ENCODE measurements around the gene ROR1. TPM values are rescaled to one million over a fixed set of nuclear protein-coding genes. Genes with fewer than 3 reads are reported as not detected.

Gene ROR1
- total and polyA plus RNA-seq, 5 donors from 2014 or later = not detected

GRCh38 chr1:64187646-64188045, 413.8 kb downstream of the ROR1 start:
- no peaks in the 10 kb centered on the region for H3K36me3 Mint-ChIP-seq
- Histone ChIP-seq H3K4me3 (ENCODE audit: low read depth, low read length) (no peak overlapping the region), H3K27ac (ENCODE audit: insufficient read depth, low read length, poor library complexity, severe bottlenecking) (no peak overlapping the region), H3K4me1 (ENCODE audit: control insufficient read depth, insufficient read depth, low read length, poor library complexity, severe bottlenecking) (no peaks in the 10 kb centered on the region), H3K9me3 (ENCODE audit: control insufficient read depth in 2 of 2, low read length in 2 of 2) (no peaks in the 10 kb centered on the region), H3K36me3 (ENCODE audit: control insufficient read depth, insufficient read depth, low read length) (no peaks in the 10 kb centered on the region), H3K27me3 (ENCODE audit: control insufficient read depth, insufficient read depth, low read length) (no peaks in the 10 kb centered on the region)
- peaks cover 0 to 8% (median 0%) of the 10 kb centered on the region in 4 donors for H3K4me1 Mint-ChIP-seq
- no peak for DNase-seq
- peaks cover 8% of the 10 kb centered on the region for H3K27me3 Mint-ChIP-seq
- no peak for ATAC-seq (ENCODE audit: low read depth in 2 of 2)
- no peak overlapping the region for H3K27ac Mint-ChIP-seq
- H3K9me3 Mint-ChIP-seq = no peaks in the 10 kb centered on the region
- no peak overlapping the region for H3K4me3 Mint-ChIP-seq

- H3K4me1 Mint-ChIP-seq = no peaks in the 10 kb centered on the region
- H3K9me3 Mint-ChIP-seq = no peaks in the 10 kb centered on the region
- no peaks in the 10 kb centered on the region for H3K9me3 ChIP-seq (ENCODE audit: control insufficient read depth in 2 of 2, low read length in 2 of 2)
- DNase-seq (no peak), ATAC-seq (ENCODE audit: low read depth in 2 of 2) (no peak)
- H3K27me3 Mint-ChIP-seq = no peaks in the 10 kb centered on the region
- no peaks in the 10 kb centered on the region for H3K36me3 Mint-ChIP-seq
- no peak overlapping the region for H3K27ac Mint-ChIP-seq
- no peaks in the 10 kb centered on the region for H3K27me3 ChIP-seq (ENCODE audit: control insufficient read depth, insufficient read depth, low read length)
- no peak overlapping the region for H3K4me3 ChIP-seq (ENCODE audit: low read depth, low read length)
- no peaks in the 10 kb centered on the region for H3K4me1 ChIP-seq (ENCODE audit: control insufficient read depth, insufficient read depth, low read length, poor library complexity, severe bottlenecking)
- no peak overlapping the region for H3K4me3 Mint-ChIP-seq
- no peak overlapping the region for H3K27ac ChIP-seq (ENCODE audit: insufficient read depth, low read length, poor library complexity, severe bottlenecking)
- no peaks in the 10 kb centered on the region for H3K36me3 ChIP-seq (ENCODE audit: control insufficient read depth, insufficient read depth, low read length)
These were observed 418.5 kb downstream of the ROR1 start for GRCh38 chr1:64192290-64192689.

DNA sequence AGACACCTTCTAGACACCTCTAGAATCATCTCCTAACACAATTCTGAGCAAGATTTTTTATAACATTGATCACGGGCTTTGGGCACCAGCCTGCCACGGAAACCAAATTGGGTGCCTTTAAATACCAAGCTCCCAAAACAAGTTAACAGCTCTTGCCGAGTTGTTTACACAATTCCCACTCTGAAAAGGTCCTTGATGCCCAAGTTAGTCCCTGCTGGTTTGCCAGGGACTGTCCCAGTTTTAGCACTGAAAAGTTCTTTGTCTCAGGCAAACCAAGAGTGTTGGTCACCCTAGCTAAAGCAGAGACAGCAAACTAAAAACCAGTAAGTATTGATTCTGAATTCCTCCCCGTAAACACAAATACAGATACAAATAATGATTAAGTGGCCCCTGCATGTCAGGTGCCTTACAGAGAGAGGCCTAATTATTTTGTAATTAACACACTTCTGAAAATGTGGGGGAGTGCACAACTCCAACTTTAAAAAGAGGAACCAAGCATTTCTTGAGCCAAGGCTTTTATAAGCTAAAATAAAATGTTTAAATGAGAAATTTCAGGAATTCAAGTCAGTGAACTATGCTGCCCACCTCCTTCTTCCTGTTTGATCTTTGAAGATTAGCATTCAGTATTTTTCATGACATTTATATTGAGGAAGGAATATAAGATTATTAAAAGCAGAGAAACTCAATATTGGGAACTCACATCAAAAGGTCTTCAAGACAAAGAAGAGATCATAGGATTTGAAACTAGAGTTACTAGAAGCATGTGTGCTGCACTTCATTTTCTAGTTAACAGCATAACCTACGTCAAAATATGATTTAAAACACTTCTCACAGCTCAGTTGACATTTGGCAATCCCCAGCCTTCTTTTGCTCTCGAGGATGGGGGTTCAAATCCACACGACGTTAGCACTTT, 420.6 kb downstream of the ROR1 start:
- no peak overlapping the region for H3K4me3 Mint-ChIP-seq
- no peak overlapping the region for H3K4me3 ChIP-seq (ENCODE audit: low read depth, low read length)
- no peak overlapping the region for H3K27ac ChIP-seq (ENCODE audit: insufficient read depth, low read length, poor library complexity, severe bottlenecking)
- no peaks in the 10 kb centered on the region for H3K27me3 ChIP-seq (ENCODE audit: control insufficient read depth, insufficient read depth, low read length)
- no peaks in the 10 kb centered on the region for H3K27me3 Mint-ChIP-seq
- H3K9me3 ChIP-seq (ENCODE audit: control insufficient read depth in 2 of 2, low read length in 2 of 2) = no peaks in the 10 kb centered on the region
- H3K4me1 Mint-ChIP-seq = no peaks in the 10 kb centered on the region
- H3K36me3 Mint-ChIP-seq = no peaks in the 10 kb centered on the region
- no peak for ATAC-seq (ENCODE audit: low read depth in 2 of 2)
- no peak overlapping the region for H3K27ac Mint-ChIP-seq
- no peak for DNase-seq
- H3K9me3 Mint-ChIP-seq = no peaks in the 10 kb centered on the region
- H3K36me3 ChIP-seq (ENCODE audit: control insufficient read depth, insufficient read depth, low read length) = no peaks in the 10 kb centered on the region
- H3K4me1 ChIP-seq (ENCODE audit: control insufficient read depth, insufficient read depth, low read length, poor library complexity, severe bottlenecking) = no peaks in the 10 kb centered on the region

DNA sequence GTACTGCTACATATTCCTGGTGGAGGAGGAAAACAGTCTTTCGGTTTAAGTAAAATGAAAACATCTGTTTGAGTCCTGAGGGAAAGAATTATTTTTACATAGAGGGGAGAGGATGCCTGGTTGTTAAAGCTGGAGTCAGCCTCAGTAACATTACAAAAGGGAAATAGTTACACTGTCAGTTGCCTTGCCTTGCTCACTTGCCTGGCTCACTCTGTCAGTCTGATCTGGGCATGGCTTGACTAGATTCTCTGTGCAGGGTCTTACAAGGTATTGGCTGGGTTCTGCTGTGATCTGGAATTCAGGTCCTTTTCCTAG, 421.2 kb downstream of the ROR1 start:
- H3K27me3 ChIP-seq (ENCODE audit: control insufficient read depth, insufficient read depth, low read length) = no peaks in the 10 kb centered on the region
- no peaks in the 10 kb centered on the region for H3K27me3 Mint-ChIP-seq
- H3K36me3 ChIP-seq (ENCODE audit: control insufficient read depth, insufficient read depth, low read length) = no peaks in the 10 kb centered on the region
- no peaks in the 10 kb centered on the region for H3K9me3 Mint-ChIP-seq
- no peaks in the 10 kb centered on the region for H3K4me1 ChIP-seq (ENCODE audit: control insufficient read depth, insufficient read depth, low read length, poor library complexity, severe bottlenecking)
- no peaks in the 10 kb centered on the region for H3K9me3 ChIP-seq (ENCODE audit: control insufficient read depth in 2 of 2, low read length in 2 of 2)
- H3K4me3 ChIP-seq (ENCODE audit: low read depth, low read length) = no peak overlapping the region
- H3K4me3 Mint-ChIP-seq = no peak overlapping the region
- H3K27ac Mint-ChIP-seq = no peak overlapping the region
- no peak overlapping the region for H3K27ac ChIP-seq (ENCODE audit: insufficient read depth, low read length, poor library complexity, severe bottlenecking)
- DNase-seq = no peak
- ATAC-seq (ENCODE audit: low read depth in 2 of 2) = no peak
- H3K4me1 Mint-ChIP-seq = no peaks in the 10 kb centered on the region
- H3K36me3 Mint-ChIP-seq = no peaks in the 10 kb centered on the region

GRCh38 chr1:64196074-64196870, 422.5 kb downstream of the ROR1 start:
- no peak for DNase-seq
- no peak overlapping the region for H3K27ac ChIP-seq (ENCODE audit: insufficient read depth, low read length, poor library complexity, severe bottlenecking)
- ATAC-seq (ENCODE audit: low read depth in 2 of 2) = no peak
- H3K4me1 Mint-ChIP-seq = no peaks in the 10 kb centered on the region
- H3K27ac Mint-ChIP-seq = no peak overlapping the region
- no peaks in the 10 kb centered on the region for H3K27me3 Mint-ChIP-seq
- no peaks in the 10 kb centered on the region for H3K4me1 ChIP-seq (ENCODE audit: control insufficient read depth, insufficient read depth, low read length, poor library complexity, severe bottlenecking)
- no peak overlapping the region for H3K4me3 Mint-ChIP-seq
- no peak overlapping the region for H3K4me3 ChIP-seq (ENCODE audit: low read depth, low read length)
- H3K36me3 ChIP-seq (ENCODE audit: control insufficient read depth, insufficient read depth, low read length) = no peaks in the 10 kb centered on the region
- H3K36me3 Mint-ChIP-seq = no peaks in the 10 kb centered on the region
- H3K9me3 ChIP-seq (ENCODE audit: control insufficient read depth in 2 of 2, low read length in 2 of 2) = no peaks in the 10 kb centered on the region
- H3K9me3 Mint-ChIP-seq = no peaks in the 10 kb centered on the region
- H3K27me3 ChIP-seq (ENCODE audit: control insufficient read depth, insufficient read depth, low read length) = no peaks in the 10 kb centered on the region

- H3K4me1 Mint-ChIP-seq = no peaks in the 10 kb centered on the region
- Histone ChIP-seq H3K27me3 (ENCODE audit: control insufficient read depth, insufficient read depth, low read length) (no peaks in the 10 kb centered on the region), H3K36me3 (ENCODE audit: control insufficient read depth, insufficient read depth, low read length) (no peaks in the 10 kb centered on the region), H3K27ac (ENCODE audit: insufficient read depth, low read length, poor library complexity, severe bottlenecking) (no peak overlapping the region), H3K4me3 (ENCODE audit: low read depth, low read length) (no peak overlapping the region), H3K9me3 (ENCODE audit: control insufficient read depth in 2 of 2, low read length in 2 of 2) (no peaks in the 10 kb centered on the region), H3K4me1 (ENCODE audit: control insufficient read depth, insufficient read depth, low read length, poor library complexity, severe bottlenecking) (no peaks in the 10 kb centered on the region)
- DNase-seq (no peak), ATAC-seq (ENCODE audit: low read depth in 2 of 2) (no peak)
- H3K9me3 Mint-ChIP-seq = no peaks in the 10 kb centered on the region
- no peaks in the 10 kb centered on the region for H3K36me3 Mint-ChIP-seq
- no peak overlapping the region for H3K4me3 Mint-ChIP-seq
- H3K27me3 Mint-ChIP-seq = no peaks in the 10 kb centered on the region
- no peak overlapping the region for H3K27ac Mint-ChIP-seq
These were observed 423.3 kb downstream of the ROR1 start for GRCh38 chr1:64197076-64197475.

- ATAC-seq (ENCODE audit: low read depth in 2 of 2) = no peak
- H3K9me3 Mint-ChIP-seq = peaks cover 0 to 1% (median 0%) of the 10 kb centered on the region in 7 donors
These were observed 425.3 kb downstream of the ROR1 start for GRCh38 chr1:64199154-64199553.

More at GRCh38 chr1:64199154-64199553, 425.3 kb downstream of the ROR1 start:
- no peak for DNase-seq
- Mint-ChIP-seq H3K4me3 (no peak overlapping the region), H3K27ac (no peak overlapping the region), H3K27me3 (no peaks in the 10 kb centered on the region), H3K4me1 (no peaks in the 10 kb centered on the region), H3K36me3 (no peaks in the 10 kb centered on the region)
- Histone ChIP-seq H3K36me3 (ENCODE audit: control insufficient read depth, insufficient read depth, low read length) (no peaks in the 10 kb centered on the region), H3K27ac (ENCODE audit: insufficient read depth, low read length, poor library complexity, severe bottlenecking) (no peak overlapping the region), H3K4me3 (ENCODE audit: low read depth, low read length) (no peak overlapping the region), H3K4me1 (ENCODE audit: control insufficient read depth, insufficient read depth, low read length, poor library complexity, severe bottlenecking) (no peaks in the 10 kb centered on the region), H3K9me3 (ENCODE audit: control insufficient read depth in 2 of 2, low read length in 2 of 2) (no peaks in the 10 kb centered on the region), H3K27me3 (ENCODE audit: control insufficient read depth, insufficient read depth, low read length) (no peaks in the 10 kb centered on the region)

Data from CD4-positive, CD25-positive, alpha-beta regulatory T cell (primary cell).